NCI-H524 treated with DMSO at 0.1 percent for 48 hours (cell line): ENCODE measurements around the gene HPS4.
"Not testable (repeated sequence)": the region's sequence is repeated elsewhere in the genome, so short reads cannot be mapped to it uniquely, and the experiment has no call there.

Experiments
- DNase-seq: peaks from one replicate; lab custom pipeline; 2025; lab: John Stamatoyannopoulos, UW

Gene HPS4

GRCh38 chr22:26442086-26442756 is 41.4 kb downstream of the HPS4 start:
- DNase-seq, result no peak

GRCh38 chr22:26439559-26439958 is 44.0 kb downstream of the HPS4 start:
- no peak for DNase-seq

- DNase-seq, result not testable (repeated sequence)
These were observed 44.8 kb downstream of the HPS4 start for GRCh38 chr22:26438776-26439175.

- DNase-seq, result no peak
These were observed 45.7 kb downstream of the HPS4 start for GRCh38 chr22:26437694-26438392.

GRCh38 chr22:26436903-26437515 is 46.6 kb downstream of the HPS4 start:
- no peak for DNase-seq

GRCh38 chr22:26435327-26436093 is 48.1 kb downstream of the HPS4 start:
- no peak for DNase-seq

GRCh38 chr22:26433805-26434204 is 49.8 kb downstream of the HPS4 start:
- no peak for DNase-seq

GRCh38 chr22:26432619-26433311 is 50.8 kb downstream of the HPS4 start:
- DNase-seq, result no peak

- no peak for DNase-seq
These were observed 52.2 kb downstream of the HPS4 start for GRCh38 chr22:26431261-26431995.

GRCh38 chr22:26430600-26430999 is 53.0 kb downstream of the HPS4 start:
- no peak for DNase-seq

GRCh38 chr22:26429458-26430286 is 53.9 kb downstream of the HPS4 start:
- no peak for DNase-seq

GRCh38 chr22:26428515-26429457 is 54.8 kb downstream of the HPS4 start, which contains the start of gene ASPHD2:
TSS of gene ASPHD2 (plus strand) at chr22:26429260. CDS start at chr22:26433616, 4,356 bp downstream.
- DNase-seq, result no peak

GRCh38 chr22:26426924-26427323 is 56.7 kb downstream of the HPS4 start:
- DNase-seq, result no peak

GRCh38 chr22:26418620-26419019 is 65.0 kb downstream of the HPS4 start:
- no peak for DNase-seq

GRCh38 chr22:26417406-26417805 is 66.2 kb downstream of the HPS4 start:
- no peak for DNase-seq

- no peak for DNase-seq
These were observed 66.8 kb downstream of the HPS4 start for GRCh38 chr22:26416670-26417276.

- DNase-seq, result no peak
These were observed 67.3 kb downstream of the HPS4 start for GRCh38 chr22:26416256-26416655.

GRCh38 chr22:26414347-26414746 is 69.2 kb downstream of the HPS4 start:
- DNase-seq, result no peak

GRCh38 chr22:26410386-26410785 is 73.2 kb downstream of the HPS4 start:
- DNase-seq, result no peak
